NCI-H460 (cell line): ENCODE data around the gene AOX1. TPM values are rescaled to one million over a fixed set of nuclear protein-coding genes. Genes with fewer than 3 reads are reported as not detected.
"Not testable (repeated sequence)": the region's sequence is repeated elsewhere in the genome, so short reads cannot be mapped to it uniquely, and the experiment has no call there.

ENCODE experiments used
- DNase-seq: peaks from one replicate; pipeline ENCODE4 v3.0.0-alpha.2; 2016; ENCODE audit warnings: low read depth; ENCODE audit errors: extremely low read depth
- total RNA-seq: library from RNA; depleted of rRNA; stranded (reverse); fragments of >200 nt; shearing (Covaris generic); gene quantifications from 2 replicates; pipeline ENCODE4 v1.2.3, GENCODE V29; 2014; rRNA removed

The AOX1 gene
- total RNA-seq, 1 experiment from 2014 or later, result 15.2 TPM

DNA sequence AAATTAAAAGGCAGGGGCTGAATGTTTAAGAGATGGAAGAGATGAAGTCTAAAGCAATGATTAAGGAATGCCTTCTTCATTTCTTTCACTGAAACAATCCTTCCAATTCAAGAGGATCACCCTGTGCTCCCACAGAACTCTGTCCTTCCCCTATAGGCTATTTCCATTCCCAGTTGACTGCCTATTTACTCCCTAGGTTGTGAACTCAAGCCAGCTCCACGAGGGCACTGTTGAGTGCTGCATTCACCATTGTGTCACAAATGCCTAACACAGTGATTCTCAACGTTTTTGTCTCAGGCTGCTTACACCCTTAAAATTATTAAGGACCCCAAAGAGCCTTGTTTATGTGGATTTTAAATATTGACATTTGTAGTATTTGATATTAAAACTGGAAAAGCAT is 112.4 kb downstream of the AOX1 start:
- DNase-seq, result no peak

- DNase-seq, result no peak
Measured at GRCh38 chr2:200699310-200699709, 113.5 kb downstream of the AOX1 start.

- DNase-seq, result no peak
Measured at GRCh38 chr2:200700856-200701255, 115.0 kb downstream of the AOX1 start.

DNA sequence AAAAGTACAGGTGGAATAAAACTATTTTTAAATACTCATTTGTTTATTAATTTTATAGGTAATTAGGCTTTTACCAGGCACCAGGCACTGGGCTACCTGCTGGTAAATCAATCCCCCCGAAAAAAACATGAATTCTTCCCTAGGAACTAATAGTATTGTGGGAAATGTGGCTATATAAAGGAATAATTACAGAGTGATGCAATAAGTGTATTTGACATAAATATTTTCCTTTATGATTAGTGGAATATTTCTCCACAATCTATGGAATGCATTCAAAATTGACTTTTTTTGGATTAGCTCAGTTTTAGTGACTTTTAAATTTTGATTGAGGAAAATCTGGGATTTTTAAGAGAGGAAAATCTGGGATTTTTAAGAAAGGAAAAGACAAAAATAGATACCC is 116.2 kb downstream of the AOX1 start:
- no peak for DNase-seq

DNA sequence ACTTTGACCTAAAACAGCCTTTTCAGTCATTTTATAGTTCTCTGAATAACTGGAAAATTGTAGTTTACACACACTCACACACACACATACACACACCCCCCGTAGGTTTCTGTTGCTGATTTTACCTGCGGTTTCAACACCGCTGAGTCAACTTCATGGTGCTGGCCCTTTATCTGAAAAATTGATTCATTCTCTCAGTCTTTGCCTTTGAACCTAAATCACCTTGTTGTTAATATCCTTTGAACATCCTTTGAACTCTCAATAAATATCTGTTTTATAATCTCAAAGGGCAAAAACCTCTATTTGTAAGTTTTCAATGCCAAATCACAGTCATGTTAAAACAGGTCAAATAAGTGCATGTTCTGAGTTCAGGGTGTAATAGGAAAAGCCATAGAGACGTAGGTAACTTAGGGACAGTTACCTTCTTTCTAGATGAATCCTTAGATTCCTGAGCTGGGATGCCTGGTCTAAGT is 116.9 kb downstream of the AOX1 start:
- no peak for DNase-seq

DNA sequence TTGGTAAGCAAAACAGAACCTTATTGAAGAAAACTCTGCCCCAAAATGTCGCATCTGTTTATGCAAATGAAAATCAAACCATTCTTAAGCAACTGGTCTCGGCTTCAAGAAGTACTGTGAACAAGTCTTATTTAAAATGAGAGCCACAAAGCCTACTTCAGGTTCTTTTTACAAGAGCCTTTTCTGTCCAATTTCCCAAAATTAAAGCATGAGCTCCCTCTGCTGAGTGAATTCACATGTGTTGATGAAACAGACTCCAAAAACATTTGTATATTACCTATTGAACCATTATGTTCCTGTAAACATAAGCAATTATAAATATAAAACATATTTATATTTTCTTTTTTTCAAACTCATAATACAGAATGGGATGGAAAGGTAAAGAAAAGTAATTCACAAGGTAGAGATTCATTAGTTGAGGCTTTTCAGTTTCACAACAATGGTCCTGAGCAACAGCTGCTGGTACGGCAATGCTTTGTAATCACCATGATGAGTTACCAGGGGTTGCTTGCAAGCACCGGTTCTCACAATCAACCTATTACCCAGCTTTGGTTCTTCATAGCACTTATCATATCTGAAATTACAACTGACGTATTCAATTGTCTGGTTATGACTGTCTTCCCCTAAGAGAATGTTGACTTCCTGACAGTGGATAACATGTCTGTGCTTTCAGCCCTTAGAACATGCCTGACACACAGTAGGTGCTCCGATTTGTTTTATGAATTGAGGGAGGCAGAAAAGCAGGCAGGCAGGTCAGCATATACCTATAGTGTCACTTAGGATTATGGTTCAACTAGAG is 117.5 kb downstream of the AOX1 start:
- peak; percentile 76 for DNase-seq

GRCh38 chr2:200703926-200704637 is 118.3 kb downstream of the AOX1 start:
- no peak for DNase-seq

GRCh38 chr2:200705305-200706041 is 119.7 kb downstream of the AOX1 start:
- DNase-seq, result no peak

DNA sequence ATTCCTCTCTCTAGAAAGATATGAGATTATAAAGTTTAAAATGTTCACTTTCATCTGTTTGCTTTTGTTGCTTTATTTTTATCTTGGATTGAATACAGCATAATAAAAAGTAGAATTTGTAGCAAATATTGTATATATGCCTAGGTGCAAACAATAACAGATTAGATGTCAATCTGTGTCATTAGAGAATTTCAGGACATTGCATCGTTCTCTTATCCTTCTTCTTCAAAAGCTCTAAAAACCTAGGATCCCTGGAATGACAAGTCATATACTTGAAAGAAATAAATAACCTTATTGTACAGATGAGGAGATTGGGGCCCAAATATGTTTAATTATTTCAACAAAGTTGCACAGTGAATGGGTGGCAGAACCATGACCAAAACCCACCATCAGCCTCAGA is 123.1 kb downstream of the AOX1 start:
- peak; percentile 68 for DNase-seq

DNA sequence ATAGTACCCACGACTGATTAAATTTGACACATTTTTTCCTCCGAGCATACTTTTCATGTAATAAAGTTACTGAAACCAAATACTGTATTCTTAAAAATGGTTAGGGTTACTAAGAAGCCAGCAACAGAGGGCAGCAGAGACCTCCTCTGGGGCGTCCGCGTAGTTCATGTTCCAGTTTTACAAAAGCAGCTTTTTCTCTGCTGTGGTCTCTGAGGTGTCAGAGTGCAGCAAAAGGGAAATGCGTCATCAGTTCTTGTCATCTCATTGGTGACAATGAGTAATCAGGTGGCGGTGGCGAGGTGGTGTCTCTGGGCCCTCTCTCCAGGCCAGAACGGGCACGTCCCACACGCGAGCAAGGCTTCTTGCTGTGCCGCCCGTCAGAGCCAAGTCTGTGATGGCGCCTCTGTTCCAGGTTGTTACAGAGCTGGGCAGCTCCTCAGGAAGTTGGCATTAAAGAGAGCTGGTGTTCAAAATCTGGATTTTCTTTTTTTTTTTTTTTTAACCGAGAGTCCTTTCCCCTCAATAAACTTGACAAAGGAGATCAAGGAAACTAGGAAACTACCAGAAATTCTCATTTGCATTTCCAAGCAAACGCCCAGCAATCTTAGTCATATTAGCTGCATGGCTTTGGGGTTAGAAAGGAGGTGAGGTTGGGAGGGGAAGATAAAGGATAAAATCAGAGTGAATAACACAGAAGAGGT is 127.3 kb downstream of the AOX1 start:
- peak; percentile 97 for DNase-seq

DNA sequence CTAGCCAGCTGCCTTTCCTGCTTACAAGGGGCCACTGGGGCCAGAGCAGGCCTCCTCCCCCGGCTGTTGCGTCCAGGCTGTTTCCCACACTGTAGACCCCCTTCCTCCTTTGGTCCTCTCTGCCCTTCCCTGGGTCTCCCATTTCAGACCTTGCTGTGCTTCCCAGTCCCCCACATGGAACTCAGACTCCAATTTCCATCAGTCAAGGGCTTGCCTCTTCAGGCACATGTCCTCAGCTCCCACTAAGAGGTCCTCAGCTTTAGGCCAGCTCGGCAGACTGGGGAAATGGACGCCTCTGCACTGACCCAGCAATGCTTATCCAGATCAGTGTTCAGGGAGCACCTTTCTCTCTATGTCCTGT is 127.9 kb downstream of the AOX1 start:
- DNase-seq, result no peak

DNA sequence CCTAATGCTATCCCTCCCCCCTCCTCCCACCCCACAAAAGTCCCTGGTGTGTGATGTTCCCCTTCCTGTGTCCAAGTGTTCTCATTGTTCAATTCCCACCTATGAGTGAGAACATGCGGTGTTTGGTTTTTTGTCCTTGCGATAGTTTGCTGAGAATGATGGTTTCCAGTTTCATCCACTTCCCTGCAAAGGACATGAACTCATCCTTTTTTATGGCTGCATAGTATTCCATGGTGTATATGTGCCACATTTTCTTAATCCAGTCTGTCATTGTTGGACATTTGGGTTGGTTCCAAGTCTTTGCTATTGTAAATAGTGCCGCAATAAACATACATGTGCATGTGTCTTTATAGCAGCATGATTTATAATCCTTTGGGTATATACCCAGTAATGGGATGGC is 129.2 kb downstream of the AOX1 start:
- DNase-seq, result not testable (repeated sequence)

DNA sequence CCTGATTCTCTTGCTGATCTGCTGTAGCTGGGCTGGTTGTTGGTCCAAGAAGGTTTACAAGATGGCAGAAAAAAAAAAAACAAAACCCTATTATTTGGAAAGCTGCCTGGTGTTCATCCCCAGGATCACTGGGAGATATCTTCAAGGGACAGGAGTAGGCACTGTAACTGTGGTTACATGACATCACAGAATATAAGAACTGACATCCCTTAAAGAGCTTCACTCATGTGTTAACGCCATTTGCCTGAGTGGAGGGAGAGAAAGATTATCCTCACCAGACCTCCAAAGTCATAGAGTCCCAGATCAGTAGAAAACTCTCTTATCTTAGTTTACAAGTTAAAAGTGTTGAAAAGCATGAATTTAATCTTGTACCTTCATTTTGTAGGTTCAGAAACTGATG is 130.6 kb downstream of the AOX1 start:
- DNase-seq, result no peak

Other genes starting within 250 kb of the AOX1 start
- gene KCTD18, start 75.9 kb upstream of the AOX1 start, total RNA-seq, result 22.0 and 23.0 TPM in 2 replicates
- gene SGO2, start 59.8 kb upstream of the AOX1 start, total RNA-seq, result 16.0 and 20.9 TPM in 2 replicates
- gene BZW1, start 225.9 kb downstream of the AOX1 start, total RNA-seq, result 1,294 and 1,408 TPM in 2 replicates